ENCODE data around the gene FNDC3B. TPM values are rescaled to one million over a fixed set of nuclear protein-coding genes. Genes with fewer than 3 reads are reported as not detected.

FNDC3B gene
- total and polyA plus RNA-seq, 9 of the 15 experiments (the other 6 are each of a cell fraction or from before 2014, with no cell fraction given), result 7.0 to 35.8 (median 16.2) TPM

DNA sequence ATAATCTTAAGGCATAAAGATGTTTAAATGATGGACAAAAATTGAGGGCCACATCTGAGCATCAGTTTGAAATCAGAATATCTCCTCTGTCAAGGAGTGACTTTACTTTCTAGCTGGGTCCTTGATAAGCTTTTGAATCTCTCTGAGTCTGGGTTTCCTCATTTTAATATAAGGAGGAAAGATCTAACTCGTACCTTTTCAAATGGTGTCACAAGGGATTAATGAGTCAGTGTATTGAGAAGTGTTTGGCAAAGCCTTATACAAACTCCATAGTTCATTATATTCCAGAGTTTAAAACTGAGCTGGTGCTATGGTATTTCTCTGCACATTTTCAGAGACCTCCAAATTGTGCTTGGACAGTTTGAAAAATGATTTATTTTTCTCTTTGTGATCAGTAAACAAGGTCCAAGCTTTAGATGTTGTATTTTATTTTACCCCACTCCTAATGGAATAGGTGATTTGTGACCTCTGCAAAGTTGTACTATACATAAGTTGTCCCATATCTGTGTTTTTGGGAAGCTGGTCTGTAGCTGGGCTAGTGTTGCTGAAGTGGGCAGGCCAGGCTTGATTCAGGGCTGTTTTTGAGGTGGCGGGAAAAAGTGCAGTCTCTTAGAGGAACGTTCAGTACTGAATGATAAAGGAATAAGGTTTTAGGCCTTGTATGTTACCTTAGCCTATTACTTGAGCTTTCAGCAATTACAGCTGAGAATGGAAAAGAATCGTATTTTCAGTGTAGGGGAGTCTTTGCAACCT lies 5.6 kb downstream of the FNDC3B start:
- Histone ChIP-seq H3K4me1 (replicated peaks in 1 of 2; ENCODE audit: control insufficient read depth in 2 of 2, insufficient read depth in 2 of 2, low read length in 2 of 2) (peaks cover 6 to 18% of the 10 kb centered on the region in 2 experiments; a peak in 4 of 5 replicates), H3K9me1 (ENCODE audit: control insufficient read depth, insufficient read depth, low read length) (peaks cover 3% of the 10 kb centered on the region), H3K36me3 (ENCODE audit: control insufficient read depth, insufficient read depth, low read length) (peaks cover 31% of the 10 kb centered on the region; the same call in 2 of the 3 replicates), H3K79me2 (ENCODE audit: control insufficient read depth, insufficient read depth, low read length) (peaks cover 96% of the 10 kb centered on the region), H3K9me3 (replicated peaks; ENCODE audit: control insufficient read depth, insufficient read depth, low read depth, low read length) (no peaks in the 10 kb centered on the region), H3K4me3 (no peak overlapping the region), H4K20me1 (replicated peaks; ENCODE audit: control insufficient read depth, insufficient read depth, low read length) (0 out of 2 replicates have a peak, but pooled peaks cover 4% of the 10 kb centered on the region), H3K4me2 (ENCODE audit: insufficient read depth, low read length) (no peak overlapping the region), H3K27ac (ENCODE audit: extremely low read depth, low read depth, low read length) (no peak overlapping the region), H3K9ac (ENCODE audit: insufficient read depth in 1 of 2, low read depth in 2 of 2, low read length in 2 of 2) (no peak overlapping the region; a peak in 1 of 4 replicates), H3K27me3 (ENCODE audit: control insufficient read depth in 2 of 2, insufficient read depth in 2 of 2, low read length in 2 of 2) (no peaks in the 10 kb centered on the region), H2AFZ (ENCODE audit: low read depth, low read length) (no peak overlapping the region)
- WGBS (ENCODE audit: insufficient coverage, low coverage, missing lambda C conversion rate), result 59% methylated on average over 4 of the region's 4 CpGs
- ChIA-PET POLR2A (interaction anchor here (0.7 to 5.3 kb wide), 7 partner anchors 9 to 58 kb away, joined by 3 to 54 read pairs (median 5); no protein-coding TSS in a partner anchor), CTCF (ENCODE audit: low intra/inter-chr PET ratio) (no interaction called here)
- BruUV-seq (replicated peaks), result no TSS peak
- no peak for TF ChIP-seq ARID2 (IDR thresholded peaks at IDR 0.05)
- TF ChIP-seq DACH1 (IDR thresholded peaks at IDR 0.05; ENCODE audit: partially characterized antibody), result no peak
- TF ChIP-seq, protein P1, sequence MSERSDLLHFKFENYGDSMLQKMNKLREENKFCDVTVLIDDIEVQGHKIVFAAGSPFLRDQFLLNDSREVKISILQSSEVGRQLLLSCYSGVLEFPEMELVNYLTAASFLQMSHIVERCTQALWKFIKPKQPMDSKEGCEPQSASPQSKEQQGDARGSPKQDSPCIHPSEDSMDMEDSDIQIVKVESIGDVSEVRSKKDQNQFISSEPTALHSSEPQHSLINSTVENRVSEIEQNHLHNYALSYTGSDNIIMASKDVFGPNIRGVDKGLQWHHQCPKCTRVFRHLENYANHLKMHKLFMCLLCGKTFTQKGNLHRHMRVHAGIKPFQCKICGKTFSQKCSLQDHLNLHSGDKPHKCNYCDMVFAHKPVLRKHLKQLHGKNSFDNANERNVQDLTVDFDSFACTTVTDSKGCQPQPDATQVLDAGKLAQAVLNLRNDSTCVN (CRISPR knock-in tag; IDR thresholded peaks at IDR 0.05), result no peak
- no peak for TF ChIP-seq POLR3G (IDR thresholded peaks at IDR 0.05; ENCODE audit: extremely low read depth, insufficient read length, insufficient replicate concordance)
- TF ChIP-seq FOXP1 (CRISPR knock-in tag; IDR thresholded peaks at IDR 0.05), result no peak
- no peak for TF ChIP-seq NCOR1 (IDR thresholded peaks at IDR 0.05)
- no peak for TF ChIP-seq JUND (IDR thresholded peaks at IDR 0.05; ENCODE audit: borderline replicate concordance, low read depth, low read length)
- TF ChIP-seq JUND (tag; IDR thresholded peaks at IDR 0.05; ENCODE audit: borderline replicate concordance, low read depth, low read length), result no peak
- TF ChIP-seq, protein P2, sequence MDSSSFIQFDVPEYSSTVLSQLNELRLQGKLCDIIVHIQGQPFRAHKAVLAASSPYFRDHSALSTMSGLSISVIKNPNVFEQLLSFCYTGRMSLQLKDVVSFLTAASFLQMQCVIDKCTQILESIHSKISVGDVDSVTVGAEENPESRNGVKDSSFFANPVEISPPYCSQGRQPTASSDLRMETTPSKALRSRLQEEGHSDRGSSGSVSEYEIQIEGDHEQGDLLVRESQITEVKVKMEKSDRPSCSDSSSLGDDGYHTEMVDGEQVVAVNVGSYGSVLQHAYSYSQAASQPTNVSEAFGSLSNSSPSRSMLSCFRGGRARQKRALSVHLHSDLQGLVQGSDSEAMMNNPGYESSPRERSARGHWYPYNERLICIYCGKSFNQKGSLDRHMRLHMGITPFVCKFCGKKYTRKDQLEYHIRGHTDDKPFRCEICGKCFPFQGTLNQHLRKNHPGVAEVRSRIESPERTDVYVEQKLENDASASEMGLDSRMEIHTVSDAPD (CRISPR knock-in tag; IDR thresholded peaks at IDR 0.05), result no peak
- FAIRE-seq, result no peak
- in situ Hi-C loops (cut with MboI) (no loop called here), intact Hi-C loops (cut with micrococcal nuclease) (no loop called here)
- DNase-seq (ENCODE audit: extremely low read depth in 1 of 4, low spot score in 3 of 4), result no peak
- no peak for ATAC-seq
